Right hindlimb (tissue), 1 donor: ENCODE data around the gene LMF1.

ENCODE experiments used
- DNase-seq: peaks from one replicate; pipeline ENCODE4 v3.0.0-alpha.2; 2018

Gene LMF1

DNA sequence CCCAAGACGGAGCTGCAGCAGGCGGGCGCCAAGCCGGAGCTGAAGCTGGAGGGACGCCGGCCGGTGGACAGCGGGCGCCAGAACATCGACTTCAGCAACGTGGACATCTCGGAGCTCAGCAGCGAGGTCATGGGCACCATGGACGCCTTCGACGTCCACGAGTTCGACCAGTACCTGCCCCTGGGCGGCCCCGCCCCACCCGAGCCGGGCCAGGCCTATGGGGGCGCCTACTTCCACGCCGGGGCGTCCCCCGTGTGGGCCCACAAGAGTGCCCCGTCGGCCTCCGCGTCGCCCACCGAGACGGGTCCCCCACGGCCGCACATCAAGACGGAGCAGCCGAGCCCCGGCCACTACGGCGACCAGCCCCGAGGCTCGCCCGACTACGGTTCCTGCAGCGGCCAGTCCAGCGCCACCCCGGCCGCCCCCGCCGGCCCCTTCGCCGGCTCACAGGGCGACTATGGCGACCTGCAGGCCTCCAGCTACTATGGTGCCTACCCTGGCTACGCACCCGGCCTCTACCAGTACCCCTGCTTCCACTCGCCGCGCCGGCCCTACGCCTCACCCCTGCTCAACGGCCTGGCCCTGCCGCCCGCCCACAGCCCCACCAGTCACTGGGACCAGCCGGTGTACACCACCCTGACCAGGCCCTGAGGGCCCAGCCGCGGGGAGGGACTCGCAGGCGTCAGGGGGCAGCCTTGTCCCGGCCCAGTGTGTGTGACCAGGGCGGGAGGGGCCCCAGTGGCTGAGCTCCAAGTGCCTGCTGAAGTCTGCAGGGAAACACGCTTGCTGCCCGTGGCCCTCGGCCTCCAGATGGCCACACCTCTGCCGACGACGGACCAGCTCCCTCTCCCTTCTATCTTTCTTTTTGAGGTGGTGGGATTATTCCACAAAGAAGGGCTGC lies 14.2 kb upstream of the LMF1 start:
- DNase-seq: peak; percentile 43

DNA sequence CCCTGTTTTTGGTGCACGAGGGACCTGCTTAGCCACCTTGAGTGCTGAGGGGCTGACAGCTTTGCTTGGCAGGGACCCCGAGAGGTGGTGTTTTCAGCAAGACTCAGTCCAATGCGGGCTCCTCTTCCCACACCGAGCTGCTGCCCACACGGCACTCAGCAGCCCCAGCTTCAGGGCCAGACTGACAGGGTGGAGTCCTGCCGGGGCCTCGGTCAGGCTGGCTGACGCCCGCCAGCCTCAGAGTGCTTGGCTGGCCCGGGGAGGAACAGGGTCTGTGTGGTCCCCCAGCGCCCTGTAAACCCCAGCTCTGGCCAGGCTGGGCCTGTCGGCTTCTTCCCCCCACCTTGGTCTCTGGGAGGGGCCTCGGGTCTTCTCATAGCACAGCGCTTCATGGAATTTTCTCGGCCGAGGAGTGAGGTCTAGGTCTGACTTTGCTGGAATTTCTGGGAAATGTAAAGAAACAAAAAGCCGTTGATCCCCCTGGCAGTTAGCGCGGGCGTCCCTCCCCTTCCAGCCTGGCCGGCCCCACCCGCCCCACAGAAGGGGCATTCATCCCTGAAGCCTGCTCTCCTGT lies 13.4 kb upstream of the LMF1 start:
- DNase-seq: peak; percentile 70

- DNase-seq: no peak
Measured at GRCh38 chr16:983044-984030, 12.6 kb upstream of the LMF1 start.

- peak; percentile 42 for DNase-seq
Measured at GRCh38 chr16:982145-983043, 11.6 kb upstream of the LMF1 start.

- DNase-seq: no peak
Measured at GRCh38 chr16:981695-982144, 10.9 kb upstream of the LMF1 start, which contains the start of gene SOX8. SOX8 (plus strand) TSS chr16:981770; CDS start chr16:981923, 153 bp downstream.

- no peak for DNase-seq
Measured at GRCh38 chr16:980595-980854, 9.7 kb upstream of the LMF1 start.

DNA sequence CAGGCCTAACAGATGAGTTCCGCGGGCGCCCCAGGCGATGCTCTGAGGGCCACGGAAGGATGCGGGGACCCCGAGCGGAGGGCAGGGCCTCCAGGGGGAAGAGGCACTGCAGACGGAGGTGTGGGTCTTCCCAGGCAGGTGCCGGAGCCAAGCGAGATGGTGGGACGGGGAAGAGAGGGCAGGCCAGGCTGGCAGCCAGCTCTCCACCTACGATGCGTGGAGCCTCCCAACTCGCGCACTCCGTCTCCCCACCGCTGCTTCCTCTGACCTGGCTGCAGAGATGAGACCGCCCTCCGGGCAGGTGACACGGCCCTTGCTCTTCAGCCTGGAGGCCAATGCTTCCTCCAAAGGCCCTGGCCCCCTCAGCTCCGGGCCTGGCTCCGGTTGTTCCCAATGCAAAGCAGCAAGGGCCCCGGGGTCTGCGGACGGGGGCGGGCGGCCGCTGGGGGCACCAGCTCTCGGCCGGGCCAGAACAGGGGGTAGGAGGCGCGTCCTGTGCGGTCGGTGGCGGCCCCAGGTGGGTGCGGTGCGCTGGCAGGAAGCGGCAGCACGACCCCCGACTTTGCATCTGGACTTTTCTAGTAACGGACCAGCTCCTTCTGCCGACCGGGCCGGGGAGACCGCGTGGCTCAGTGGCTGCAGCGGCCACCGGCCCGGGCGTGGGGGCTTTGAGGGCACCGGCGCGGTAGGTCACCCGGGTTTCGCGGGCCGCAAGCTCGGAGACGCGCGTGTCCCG lies 9.2 kb upstream of the LMF1 start:
- DNase-seq: no peak

- DNase-seq: no peak
Measured at GRCh38 chr16:979147-979546, 8.4 kb upstream of the LMF1 start.

GRCh38 chr16:978403-978802 lies 7.6 kb upstream of the LMF1 start:
- DNase-seq: peak; percentile 58

DNA sequence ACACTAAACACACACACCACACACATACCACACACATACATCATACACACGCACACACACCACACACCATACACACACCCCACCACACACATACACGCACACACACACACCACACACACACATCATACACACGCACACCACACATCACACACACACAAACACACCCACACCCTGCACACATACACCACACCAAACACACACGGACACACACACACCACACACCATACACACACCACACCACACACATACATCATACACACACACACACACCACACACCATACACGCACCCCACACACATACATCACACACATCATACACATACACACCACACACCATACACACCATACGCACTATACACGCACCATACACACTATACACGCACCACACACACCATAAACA lies 7.1 kb upstream of the LMF1 start:
- DNase-seq: no peak

GRCh38 chr16:977081-977701 lies 6.4 kb upstream of the LMF1 start:
- DNase-seq: peak; percentile 81

DNA sequence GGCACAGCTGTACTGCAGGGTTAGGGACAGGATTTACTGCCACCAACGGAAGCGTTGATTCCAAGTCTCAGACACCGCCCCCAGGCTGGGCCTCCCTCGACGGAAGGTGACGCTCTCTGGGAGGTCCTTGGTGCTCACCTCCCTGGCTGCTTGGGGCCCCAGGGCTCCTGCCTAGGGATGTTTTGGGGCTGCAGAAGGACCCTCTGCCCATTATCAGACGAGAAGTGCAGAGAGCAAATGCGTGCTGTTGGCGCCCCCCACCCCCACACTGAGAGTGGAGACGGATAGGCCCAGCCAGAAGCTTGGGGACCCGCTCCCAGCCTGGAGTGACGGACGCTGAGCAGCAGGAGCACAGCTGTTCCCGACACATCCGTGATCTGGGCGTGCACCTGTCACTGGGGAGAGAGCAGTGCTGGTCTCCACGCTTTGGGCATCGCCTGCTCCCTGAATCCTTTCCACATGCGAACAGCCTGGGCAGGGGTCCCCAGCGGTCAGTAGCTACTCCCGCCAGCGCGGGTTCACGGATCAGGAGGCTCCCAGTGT lies 5.7 kb upstream of the LMF1 start:
- peak; percentile 81 for DNase-seq

GRCh38 chr16:975291-975690 lies 4.5 kb upstream of the LMF1 start:
- no peak for DNase-seq

DNA sequence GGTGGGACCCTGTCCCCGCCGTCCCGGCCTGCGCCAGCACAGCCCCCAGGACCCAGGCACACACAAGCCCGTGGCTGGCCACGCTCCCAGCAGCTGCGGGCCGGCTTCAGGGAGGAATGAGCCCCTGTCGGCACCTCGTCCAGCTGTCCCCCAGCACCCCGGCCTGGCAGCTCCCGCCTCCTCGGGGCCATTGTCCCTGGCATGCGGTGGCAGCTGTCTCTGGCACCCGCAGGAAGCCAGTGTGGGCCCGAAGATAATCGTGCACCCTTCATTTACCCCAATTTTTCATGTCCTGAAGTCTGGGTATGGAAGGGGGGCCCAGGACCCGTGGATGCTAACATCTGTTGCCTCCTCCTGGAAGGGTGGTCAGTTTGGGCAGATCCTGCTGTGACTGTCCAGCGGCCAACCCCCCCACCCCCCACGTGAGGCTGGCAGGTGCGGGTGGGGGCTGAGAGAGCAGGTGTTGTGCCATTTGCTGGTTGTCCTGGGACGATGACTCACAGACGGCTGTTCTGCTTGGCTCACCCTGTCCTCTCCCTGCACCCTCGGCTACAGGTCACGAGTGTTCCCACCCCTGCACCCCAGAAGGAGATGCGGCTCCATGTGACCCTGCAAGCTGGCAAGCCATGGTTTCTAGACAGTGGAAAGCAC lies 4.0 kb upstream of the LMF1 start:
- peak; percentile 84 for DNase-seq

DNA sequence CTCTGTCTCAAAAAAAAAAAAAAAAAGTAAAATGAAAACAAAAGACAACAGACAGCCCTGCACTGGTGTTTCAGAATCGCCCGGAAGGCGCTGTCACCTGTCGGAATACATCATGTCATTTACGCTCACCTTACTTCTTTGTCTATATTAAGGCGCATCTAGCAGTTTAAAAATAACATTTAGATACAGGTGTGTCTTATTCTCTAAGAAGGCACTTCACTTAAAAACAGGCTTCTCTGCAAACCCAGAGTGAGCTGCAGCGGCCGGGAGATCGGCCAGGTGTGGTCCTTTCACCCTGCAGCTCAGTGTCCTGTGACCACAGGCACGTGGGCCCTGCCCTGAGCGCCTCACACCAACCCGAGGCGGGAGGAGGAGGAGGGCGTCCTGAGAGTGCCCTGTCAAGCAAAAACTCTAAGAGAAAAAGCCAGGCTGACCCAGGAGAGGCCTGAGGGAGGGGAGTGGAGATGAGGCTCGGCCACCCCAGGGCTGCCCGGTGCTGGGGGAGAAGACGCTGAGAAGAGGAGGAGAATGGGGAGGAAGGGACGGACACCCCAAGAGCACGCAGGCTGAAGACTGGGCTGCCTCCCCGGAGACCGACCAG lies 3.3 kb upstream of the LMF1 start:
- no peak for DNase-seq

DNA sequence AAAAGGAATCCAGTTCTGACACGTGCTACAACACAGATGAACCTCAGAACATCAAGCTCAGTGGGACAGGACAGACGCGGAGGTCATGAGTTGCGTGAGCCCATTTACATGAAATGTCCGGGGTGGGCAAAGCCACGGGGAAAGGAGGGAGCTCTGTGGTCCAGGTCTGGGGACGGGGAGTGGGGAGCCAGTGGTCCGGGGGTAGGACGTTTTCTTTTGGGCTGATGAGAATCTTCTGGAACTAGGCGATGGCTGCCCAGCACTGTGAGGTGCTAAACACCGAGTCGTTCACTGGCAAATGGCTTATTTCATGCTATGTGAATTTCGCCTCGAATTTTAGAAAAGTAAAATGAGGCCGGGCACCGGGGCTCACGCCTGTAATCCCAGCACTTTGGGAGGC lies 2.6 kb upstream of the LMF1 start:
- no peak for DNase-seq

DNA sequence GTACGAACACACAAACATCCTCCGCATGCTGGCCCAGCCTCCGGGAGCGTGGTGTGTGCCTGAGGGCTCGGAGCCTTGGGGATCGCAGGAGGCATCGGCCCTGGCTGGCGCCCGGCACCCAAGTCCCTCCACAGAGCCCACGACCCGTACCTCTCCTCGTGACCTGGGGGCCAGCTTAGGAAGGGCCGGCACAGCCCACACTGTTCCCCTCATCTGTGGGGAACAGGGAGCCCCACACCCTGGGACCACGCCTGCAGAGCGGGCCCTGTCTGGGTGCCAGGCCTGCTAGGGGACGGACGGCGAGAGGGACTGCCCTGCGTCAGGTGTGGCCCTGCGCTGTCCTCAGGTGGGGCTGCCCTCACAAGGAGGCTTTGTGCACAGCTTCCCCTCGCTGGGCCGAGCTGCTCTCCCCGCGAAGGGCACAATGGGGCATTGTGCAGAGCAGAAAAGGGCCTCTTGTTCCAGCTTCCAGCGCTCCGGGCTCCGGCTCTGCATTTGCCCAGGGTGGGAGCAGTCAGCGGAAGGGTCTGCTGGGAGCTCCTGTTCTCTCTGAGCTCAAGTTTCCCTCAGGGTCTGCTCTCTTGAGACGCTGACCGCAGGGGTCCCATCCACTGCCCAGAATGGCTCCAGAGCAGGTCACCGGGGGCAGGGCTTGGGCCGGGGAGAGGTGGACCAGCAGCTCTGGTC lies 1.7 kb upstream of the LMF1 start:
- peak; percentile 60 for DNase-seq

DNA sequence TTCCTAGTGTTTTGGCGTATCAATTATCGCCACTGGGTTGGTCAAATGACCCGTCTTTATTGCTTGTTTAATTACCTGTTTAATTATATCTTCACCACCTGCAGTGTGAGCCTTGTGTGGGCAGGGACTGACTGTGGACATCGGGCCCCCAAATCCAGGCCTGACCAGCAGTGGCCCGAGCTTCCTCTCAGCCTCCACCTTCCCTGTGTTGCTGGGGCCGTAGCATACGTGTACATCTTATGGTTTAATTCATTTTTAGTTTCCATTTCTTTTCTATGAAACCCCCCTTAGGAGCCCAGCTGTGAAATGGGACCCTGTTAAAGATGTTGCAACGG lies 1.2 kb upstream of the LMF1 start:
- no peak for DNase-seq

DNA sequence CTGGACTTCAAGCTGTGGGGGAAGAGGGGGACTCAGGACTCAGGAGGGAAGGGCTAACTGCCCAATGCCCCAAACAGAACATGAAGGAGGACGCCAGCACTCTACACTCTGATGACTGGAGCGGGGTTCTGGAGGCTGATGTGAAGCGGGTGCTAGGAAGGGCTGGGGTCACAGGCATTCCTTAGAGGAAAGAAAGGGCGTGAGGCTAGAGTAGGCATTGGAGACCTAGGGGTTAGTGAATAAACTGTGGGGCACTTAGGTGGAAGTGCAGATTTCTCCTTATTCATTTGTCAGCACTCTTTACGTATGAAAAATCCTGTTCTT lies 760 bp upstream of the LMF1 start:
- DNase-seq: no peak

GRCh38 chr16:970386-970765 lies 408 bp downstream of the LMF1 start:
- DNase-seq: no peak
